Right lobe of liver (tissue), 4 donors: ENCODE results near the gene KIFC3.

ENCODE experiments used
- POLR2A ChIP-seq: fragments of 450-650 bp; IDR thresholded peaks from one replicate; pipeline ENCODE4 v1.6.1; 2017; ENCODE audit warnings: antibody characterized with exemption, mild to moderate bottlenecking
- TF ChIP-seq, protein P1 (sequence below), 4 donors: fragments of 200-600 bp in 3 of 4; fragments of 450-650 bp in 1 of 4; IDR thresholded peaks; one replicate each; pipeline versions ENCODE4 v1.5.1 to v1.8.0; 2016 to 2022; ENCODE audit warnings: antibody characterized with exemption in 4 of 4, mild to moderate bottlenecking in 2 of 4
- donor health status: DM: no; HTN: no; CAD: no.
- donor health status: DM: no; HTN: no; CAD: no.
- donor health status: DM: no; HTN: yes; CAD: no.

GRCh38 chr16:57840833-57841232 is 38.5 kb upstream of the KIFC3 start:
- TF ChIP-seq, protein P1, sequence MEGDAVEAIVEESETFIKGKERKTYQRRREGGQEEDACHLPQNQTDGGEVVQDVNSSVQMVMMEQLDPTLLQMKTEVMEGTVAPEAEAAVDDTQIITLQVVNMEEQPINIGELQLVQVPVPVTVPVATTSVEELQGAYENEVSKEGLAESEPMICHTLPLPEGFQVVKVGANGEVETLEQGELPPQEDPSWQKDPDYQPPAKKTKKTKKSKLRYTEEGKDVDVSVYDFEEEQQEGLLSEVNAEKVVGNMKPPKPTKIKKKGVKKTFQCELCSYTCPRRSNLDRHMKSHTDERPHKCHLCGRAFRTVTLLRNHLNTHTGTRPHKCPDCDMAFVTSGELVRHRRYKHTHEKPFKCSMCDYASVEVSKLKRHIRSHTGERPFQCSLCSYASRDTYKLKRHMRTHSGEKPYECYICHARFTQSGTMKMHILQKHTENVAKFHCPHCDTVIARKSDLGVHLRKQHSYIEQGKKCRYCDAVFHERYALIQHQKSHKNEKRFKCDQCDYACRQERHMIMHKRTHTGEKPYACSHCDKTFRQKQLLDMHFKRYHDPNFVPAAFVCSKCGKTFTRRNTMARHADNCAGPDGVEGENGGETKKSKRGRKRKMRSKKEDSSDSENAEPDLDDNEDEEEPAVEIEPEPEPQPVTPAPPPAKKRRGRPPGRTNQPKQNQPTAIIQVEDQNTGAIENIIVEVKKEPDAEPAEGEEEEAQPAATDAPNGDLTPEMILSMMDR (IDR thresholded peaks at IDR 0.05): no peak
- TF ChIP-seq POLR2A: no peak
